Measurements from ENCODE around the gene SERPINA4. TPM values are rescaled to one million over a fixed set of nuclear protein-coding genes. Genes with fewer than 3 reads are reported as not detected.

Gene SERPINA4
- total and polyA plus RNA-seq, 2 donors (not counting 3 experiments of a cell fraction or from before 2014, with no cell fraction given) = not detected

- no peaks in the 10 kb centered on the region for H3K36me3 ChIP-seq (ENCODE audit: control insufficient read depth in 2 of 2, extremely low read depth in 1 of 2, insufficient read depth in 2 of 2, low read length in 2 of 2)
- no peak overlapping the region for H3K4me3 ChIP-seq (replicated peaks in 1 of 3; ENCODE audit: insufficient read depth in 1 of 3, low read depth in 1 of 3, low read length in 3 of 3)
- no peak for FAIRE-seq
- H3K27ac ChIP-seq (ENCODE audit: insufficient read depth, low read depth, low read length) = no peak overlapping the region
- no peaks in the 10 kb centered on the region for H3K9me1 ChIP-seq (replicated peaks; ENCODE audit: control insufficient read depth, extremely low read depth, insufficient read depth, low read length)
- DNase-seq (ENCODE audit: low read depth, low spot score) = no peak
- no peaks in the 10 kb centered on the region for H3K4me1 ChIP-seq (ENCODE audit: control insufficient read depth, extremely low read depth, insufficient read depth, low read length)
- CTCF ChIA-PET = no interaction called here
- TF ChIP-seq JUN (IDR thresholded peaks at IDR 0.05; ENCODE audit: borderline replicate concordance, insufficient read depth, insufficient read length, low read depth) (no peak), EZH2 (IDR thresholded peaks at IDR 0.05; ENCODE audit: borderline replicate concordance, low read depth, low read length, severe bottlenecking) (no peak), MYC (IDR thresholded peaks at IDR 0.05; ENCODE audit: low read depth, low read length) (no peak), POLR2A (IDR thresholded peaks at IDR 0.05; ENCODE audit: low read depth, low read length) (no peak), FOS (IDR thresholded peaks at IDR 0.05; ENCODE audit: borderline replicate concordance, insufficient read depth, low read length) (no peak)
- TF ChIP-seq, protein P1, sequence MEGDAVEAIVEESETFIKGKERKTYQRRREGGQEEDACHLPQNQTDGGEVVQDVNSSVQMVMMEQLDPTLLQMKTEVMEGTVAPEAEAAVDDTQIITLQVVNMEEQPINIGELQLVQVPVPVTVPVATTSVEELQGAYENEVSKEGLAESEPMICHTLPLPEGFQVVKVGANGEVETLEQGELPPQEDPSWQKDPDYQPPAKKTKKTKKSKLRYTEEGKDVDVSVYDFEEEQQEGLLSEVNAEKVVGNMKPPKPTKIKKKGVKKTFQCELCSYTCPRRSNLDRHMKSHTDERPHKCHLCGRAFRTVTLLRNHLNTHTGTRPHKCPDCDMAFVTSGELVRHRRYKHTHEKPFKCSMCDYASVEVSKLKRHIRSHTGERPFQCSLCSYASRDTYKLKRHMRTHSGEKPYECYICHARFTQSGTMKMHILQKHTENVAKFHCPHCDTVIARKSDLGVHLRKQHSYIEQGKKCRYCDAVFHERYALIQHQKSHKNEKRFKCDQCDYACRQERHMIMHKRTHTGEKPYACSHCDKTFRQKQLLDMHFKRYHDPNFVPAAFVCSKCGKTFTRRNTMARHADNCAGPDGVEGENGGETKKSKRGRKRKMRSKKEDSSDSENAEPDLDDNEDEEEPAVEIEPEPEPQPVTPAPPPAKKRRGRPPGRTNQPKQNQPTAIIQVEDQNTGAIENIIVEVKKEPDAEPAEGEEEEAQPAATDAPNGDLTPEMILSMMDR (IDR thresholded peaks at IDR 0.05; ENCODE audit: extremely low read depth in 1 of 2, insufficient read depth in 1 of 2, low read depth in 1 of 2, low read length in 2 of 2) = no peak
- no peaks in the 10 kb centered on the region for H3K9me3 ChIP-seq (replicated peaks; ENCODE audit: control insufficient read depth, insufficient read depth, low read length)
- H3K27me3 ChIP-seq (ENCODE audit: control insufficient read depth in 2 of 2, insufficient read depth in 2 of 2, low read length in 2 of 2) = no peaks in the 10 kb centered on the region
- dilution Hi-C loops (cut with MboI; ENCODE audit: extremely low pct_ligation_motif_present, low sequenced_read_pairs) (no loop called here), intact Hi-C loops (cut with micrococcal nuclease) (no loop called here)
- POLR2A ChIA-PET = no interaction called here
- no TSS peak for BruUV-seq (replicated peaks)
- no peak overlapping the region for H3K9ac ChIP-seq (replicated peaks; ENCODE audit: extremely low read depth, insufficient read depth, low read length)
- H2AFZ ChIP-seq (ENCODE audit: low read depth, low read length) = no peak overlapping the region
- H4K20me1 ChIP-seq (replicated peaks; ENCODE audit: control insufficient read depth, extremely low read depth, insufficient read depth, low read length) = no peaks in the 10 kb centered on the region
- no peaks in the 10 kb centered on the region for H3K79me2 ChIP-seq (ENCODE audit: control insufficient read depth, insufficient read depth, low read length)
- H3K4me2 ChIP-seq (ENCODE audit: insufficient read depth, low read length) = no peak overlapping the region
Observed at GRCh38 chr14:94588311-94588710, 27.1 kb downstream of the SERPINA4 start.

- dilution Hi-C loops (cut with MboI; ENCODE audit: extremely low pct_ligation_motif_present, low sequenced_read_pairs) (no loop called here), intact Hi-C loops (cut with micrococcal nuclease) (no loop called here)
- Histone ChIP-seq H3K27ac (ENCODE audit: insufficient read depth, low read depth, low read length) (no peak overlapping the region), H3K4me3 (replicated peaks in 1 of 3; ENCODE audit: insufficient read depth in 1 of 3, low read depth in 1 of 3, low read length in 3 of 3) (no peak overlapping the region), H3K9ac (replicated peaks; ENCODE audit: extremely low read depth, insufficient read depth, low read length) (no peak overlapping the region), H3K9me1 (replicated peaks; ENCODE audit: control insufficient read depth, extremely low read depth, insufficient read depth, low read length) (no peaks in the 10 kb centered on the region), H2AFZ (ENCODE audit: low read depth, low read length) (no peak overlapping the region), H3K36me3 (ENCODE audit: control insufficient read depth in 2 of 2, extremely low read depth in 1 of 2, insufficient read depth in 2 of 2, low read length in 2 of 2) (no peaks in the 10 kb centered on the region), H3K9me3 (replicated peaks; ENCODE audit: control insufficient read depth, insufficient read depth, low read length) (no peaks in the 10 kb centered on the region), H3K4me2 (ENCODE audit: insufficient read depth, low read length) (no peak overlapping the region), H3K27me3 (ENCODE audit: control insufficient read depth in 2 of 2, insufficient read depth in 2 of 2, low read length in 2 of 2) (no peaks in the 10 kb centered on the region), H3K4me1 (ENCODE audit: control insufficient read depth, extremely low read depth, insufficient read depth, low read length) (no peaks in the 10 kb centered on the region), H4K20me1 (replicated peaks; ENCODE audit: control insufficient read depth, extremely low read depth, insufficient read depth, low read length) (no peaks in the 10 kb centered on the region), H3K79me2 (ENCODE audit: control insufficient read depth, insufficient read depth, low read length) (no peaks in the 10 kb centered on the region)
- BruUV-seq (replicated peaks) = no TSS peak
- DNase-seq (ENCODE audit: low read depth, low spot score) (no peak), FAIRE-seq (no peak)
- TF ChIP-seq, protein P1 (IDR thresholded peaks at IDR 0.05; ENCODE audit: extremely low read depth in 1 of 2, insufficient read depth in 1 of 2, low read depth in 1 of 2, low read length in 2 of 2) = no peak
- TF ChIP-seq JUN (IDR thresholded peaks at IDR 0.05; ENCODE audit: borderline replicate concordance, insufficient read depth, insufficient read length, low read depth) (no peak), FOS (IDR thresholded peaks at IDR 0.05; ENCODE audit: borderline replicate concordance, insufficient read depth, low read length) (no peak), MYC (IDR thresholded peaks at IDR 0.05; ENCODE audit: low read depth, low read length) (no peak), POLR2A (IDR thresholded peaks at IDR 0.05; ENCODE audit: low read depth, low read length) (no peak), GATA2 (IDR thresholded peaks at IDR 0.05; ENCODE audit: insufficient read depth, insufficient read length, low read depth, low read length) (no peak), POLR2AphosphoS5 (IDR thresholded peaks at IDR 0.05; ENCODE audit: insufficient read depth, low read depth, low read length) (no peak), EZH2 (IDR thresholded peaks at IDR 0.05; ENCODE audit: borderline replicate concordance, low read depth, low read length, severe bottlenecking) (no peak)
- TF ChIP-seq, protein P2, sequence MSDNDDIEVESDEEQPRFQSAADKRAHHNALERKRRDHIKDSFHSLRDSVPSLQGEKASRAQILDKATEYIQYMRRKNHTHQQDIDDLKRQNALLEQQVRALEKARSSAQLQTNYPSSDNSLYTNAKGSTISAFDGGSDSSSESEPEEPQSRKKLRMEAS (IDR thresholded peaks at IDR 0.05; ENCODE audit: insufficient read depth, insufficient read length) = no peak
- ChIA-PET CTCF (interaction anchor here (1.1 to 1.5 kb wide), 3 partner anchors 8 to 42 kb away, joined by 3 to 4 read pairs (median 4); no protein-coding TSS in a partner anchor), POLR2A (no interaction called here)
Observed at GRCh38 chr14:94591073-94591472, 29.8 kb downstream of the SERPINA4 start.

Data from endothelial cell of umbilical vein (primary cell).